Left lobe of liver (tissue), 2 donors: ENCODE measurements around the gene ROCK2. TPM values are rescaled to one million over a fixed set of nuclear protein-coding genes. Genes with fewer than 3 reads are reported as not detected.

Source experiments
- ATAC-seq: fragments of 200-7000 bp; cut with Tn5 transposase; one replicate; pipeline ENCODE4 v1.9.1; 2020; ENCODE audit warnings: mild to moderate bottlenecking, moderate library complexity
- DNase-seq: peaks from one replicate; pipeline ENCODE4 v3.0.0-alpha.2; 2020; ENCODE audit warnings: low spot score
- total RNA-seq: library from RNA; stranded (reverse); gene quantifications from one replicate; pipeline ENCODE4 v1.2.1, GENCODE V29; 2021
- donor health status: DM: no; HTN: no; CAD: no; lungs with moderate emphysema.
- donor health status: DM: no; HTN: yes; CAD: no.

The ROCK2 gene
- total RNA-seq, 1 donor from 2014 or later, result 12.0 TPM

GRCh38 chr2:11158916-11159573 is 185.4 kb downstream of the ROCK2 start:
- ATAC-seq (no peak), DNase-seq (no peak)

- DNase-seq, result no peak
- ATAC-seq, result no peak
Observed at GRCh38 chr2:11157731-11158130, 186.7 kb downstream of the ROCK2 start.

GRCh38 chr2:11157296-11157695 is 187.1 kb downstream of the ROCK2 start:
- ATAC-seq, result no peak
- no peak for DNase-seq

- no peak for ATAC-seq
- no peak for DNase-seq
Observed at GRCh38 chr2:11156396-11157075, 187.9 kb downstream of the ROCK2 start.

- peak; percentile 88 for ATAC-seq
- DNase-seq, result no peak
Observed at GRCh38 chr2:11155381-11156035, 188.9 kb downstream of the ROCK2 start, which contains the start of gene SLC66A3. SLC66A3 (plus strand) TSS chr2:11155467; CDS start chr2:11155547, 80 bp downstream.

- DNase-seq (peak; percentile 98), ATAC-seq (peak; percentile 88)
Observed at GRCh38 chr2:11154923-11155380, 189.5 kb downstream of the ROCK2 start.

GRCh38 chr2:11154016-11154922 is 190.2 kb downstream of the ROCK2 start:
- ATAC-seq, result peak; percentile 4
- no peak for DNase-seq

- DNase-seq (no peak), ATAC-seq (no peak)
Observed at GRCh38 chr2:11152591-11152990, 191.8 kb downstream of the ROCK2 start.

- no peak for ATAC-seq
Observed at GRCh38 chr2:11147263-11147662, 197.2 kb downstream of the ROCK2 start.

GRCh38 chr2:11146076-11146475 is 198.4 kb downstream of the ROCK2 start:
- DNase-seq, result no peak
- ATAC-seq, result no peak

More at GRCh38 chr2:11147263-11147662, 197.2 kb downstream of the ROCK2 start:
- no peak for DNase-seq

- ATAC-seq, result no peak
- no peak for DNase-seq
Observed at GRCh38 chr2:11145350-11145749, 199.1 kb downstream of the ROCK2 start.

GRCh38 chr2:11144738-11145079 is 199.7 kb downstream of the ROCK2 start:
- no peak for DNase-seq
- ATAC-seq, result no peak

GRCh38 chr2:11144077-11144737 is 200.2 kb downstream of the ROCK2 start:
- no peak for ATAC-seq
- no peak for DNase-seq

GRCh38 chr2:11142987-11143386 is 201.4 kb downstream of the ROCK2 start:
- DNase-seq (no peak), ATAC-seq (no peak)

GRCh38 chr2:11142330-11142729 is 202.1 kb downstream of the ROCK2 start:
- ATAC-seq (no peak), DNase-seq (no peak)

- DNase-seq (no peak), ATAC-seq (no peak)
Observed at GRCh38 chr2:11141319-11141718, 203.1 kb downstream of the ROCK2 start.

- ATAC-seq (no peak), DNase-seq (no peak)
Observed at GRCh38 chr2:11140492-11140891, 203.9 kb downstream of the ROCK2 start.

- ATAC-seq (no peak), DNase-seq (no peak)
Observed at GRCh38 chr2:11134349-11134748, 210.1 kb downstream of the ROCK2 start.

- ATAC-seq (no peak), DNase-seq (no peak)
Observed at GRCh38 chr2:11133936-11134320, 210.5 kb downstream of the ROCK2 start.

- ATAC-seq (no peak), DNase-seq (no peak)
Observed at GRCh38 chr2:11133238-11133935, 211.0 kb downstream of the ROCK2 start.
